ENCODE results near the gene QPCT. TPM values are rescaled to one million over a fixed set of nuclear protein-coding genes. Genes with fewer than 3 reads are reported as not detected.
"Not testable (repeated sequence)": the region's sequence is repeated elsewhere in the genome, so short reads cannot be mapped to it uniquely, and the experiment has no call there.

QPCT gene
- total RNA-seq, 1 experiment from 2014 or later: 0.90 TPM

DNA sequence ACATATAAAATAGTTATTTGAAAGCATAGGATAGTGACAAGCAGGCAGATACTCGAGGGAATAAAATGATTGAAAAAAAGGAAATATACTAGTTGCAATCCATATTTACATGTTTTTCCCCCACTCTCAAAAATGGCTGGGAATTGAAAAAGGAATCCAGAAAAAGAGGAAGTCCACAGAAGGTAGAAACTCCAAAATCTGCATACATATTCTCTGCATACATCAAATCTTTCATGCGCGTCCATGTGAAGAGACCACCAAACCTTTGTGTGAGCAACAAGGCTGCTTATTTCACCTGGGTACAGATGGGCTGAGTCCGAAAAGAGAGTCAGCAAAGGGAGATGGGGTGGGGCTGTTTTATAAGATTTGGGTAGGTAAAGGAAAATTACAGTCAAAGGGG is 36.4 kb downstream of the QPCT start:
- not testable (repeated sequence) for DNase-seq; H3K4me3 ChIP-seq (ENCODE audit: insufficient read depth, low read depth, low read length); H3K36me3 ChIP-seq (replicated peaks; ENCODE audit: control insufficient read depth, insufficient read depth, low read length); H3K27me3 ChIP-seq (ENCODE audit: control insufficient read depth, insufficient read depth, low read length)

DNA sequence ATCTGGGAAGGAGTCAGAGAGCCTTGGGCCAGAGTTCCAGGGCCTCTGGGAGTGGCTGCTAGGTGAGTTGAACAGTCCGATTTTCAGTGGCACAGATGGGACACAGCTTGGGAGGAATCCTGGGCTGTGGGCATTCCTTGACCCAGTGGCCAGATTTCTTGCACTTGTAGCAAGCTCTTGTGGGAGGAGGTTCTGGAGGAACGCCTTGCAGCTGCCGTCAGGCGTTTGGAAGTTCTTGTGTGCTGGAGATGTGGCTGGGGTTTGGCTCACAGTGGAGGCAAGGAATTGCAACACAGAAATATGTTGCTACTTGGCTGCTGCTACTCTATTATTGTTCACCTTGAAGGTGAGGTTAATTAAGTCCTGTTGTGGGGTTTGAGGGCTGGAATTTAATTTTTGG is 39.8 kb downstream of the QPCT start:
- not testable (repeated sequence) for DNase-seq; H3K4me3 ChIP-seq (ENCODE audit: insufficient read depth, low read depth, low read length); H3K27me3 ChIP-seq (ENCODE audit: control insufficient read depth, insufficient read depth, low read length); H3K36me3 ChIP-seq (replicated peaks; ENCODE audit: control insufficient read depth, insufficient read depth, low read length)

DNA sequence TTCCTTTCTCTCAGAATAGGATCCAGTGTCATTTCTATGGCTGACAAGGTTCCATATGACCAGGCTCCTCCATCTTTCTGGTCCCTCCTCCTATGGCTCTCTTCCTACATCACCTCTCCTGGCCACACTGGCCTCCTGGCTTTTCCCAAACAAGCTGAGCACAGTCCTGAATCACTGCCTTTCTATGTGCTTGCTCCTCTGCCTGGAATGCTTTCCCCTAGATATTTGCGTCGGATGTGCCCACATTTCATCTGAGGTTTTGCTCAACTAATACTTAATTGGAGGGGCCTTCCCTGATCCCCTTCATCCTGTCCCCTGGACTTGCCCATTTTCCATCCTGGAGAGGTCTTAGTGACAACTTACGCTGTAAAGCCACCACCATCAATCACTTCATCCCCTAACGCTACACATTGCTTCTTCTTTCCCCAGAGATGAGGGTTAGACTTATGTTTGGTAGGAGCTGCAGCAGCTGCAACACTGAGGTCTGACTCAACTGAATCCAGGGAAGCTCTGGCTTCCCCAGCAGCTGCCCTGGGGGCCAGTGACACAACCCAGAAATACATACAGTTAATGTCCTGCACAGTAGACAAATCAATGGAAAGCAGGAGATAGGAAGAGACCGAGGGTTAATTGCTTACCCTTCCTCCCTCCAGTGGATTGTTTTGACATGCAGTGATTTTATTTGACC is 42.9 kb downstream of the QPCT start:
- no peaks in the 10 kb centered on the region for H3K27me3 ChIP-seq (ENCODE audit: control insufficient read depth, insufficient read depth, low read length)
- DNase-seq: no peak
- H3K4me3 ChIP-seq (ENCODE audit: insufficient read depth, low read depth, low read length): no peak overlapping the region
- no peaks in the 10 kb centered on the region for H3K36me3 ChIP-seq (replicated peaks; ENCODE audit: control insufficient read depth, insufficient read depth, low read length)

DNA sequence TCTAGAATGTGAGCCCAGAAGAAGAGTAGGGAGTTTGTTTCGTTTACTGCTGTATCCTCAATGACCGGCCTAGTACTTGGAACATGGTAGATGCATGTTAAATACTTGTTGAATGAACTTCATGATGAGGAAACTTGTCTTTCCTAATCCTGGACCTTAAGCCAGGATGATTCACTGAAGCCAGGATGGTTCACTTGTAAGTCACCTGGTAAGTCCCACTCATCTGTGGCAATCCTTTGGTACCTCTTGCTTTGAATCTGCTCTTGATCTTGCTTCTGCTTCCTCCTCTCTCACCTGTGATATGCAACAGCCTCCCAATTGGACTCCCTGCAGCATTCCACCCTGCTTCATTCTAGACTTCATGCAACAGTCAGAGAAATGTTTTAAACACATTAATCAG is 43.6 kb downstream of the QPCT start:
- H3K27me3 ChIP-seq (ENCODE audit: control insufficient read depth, insufficient read depth, low read length): no peaks in the 10 kb centered on the region
- no peak overlapping the region for H3K4me3 ChIP-seq (ENCODE audit: insufficient read depth, low read depth, low read length)
- DNase-seq: no peak
- no peaks in the 10 kb centered on the region for H3K36me3 ChIP-seq (replicated peaks; ENCODE audit: control insufficient read depth, insufficient read depth, low read length)

DNA sequence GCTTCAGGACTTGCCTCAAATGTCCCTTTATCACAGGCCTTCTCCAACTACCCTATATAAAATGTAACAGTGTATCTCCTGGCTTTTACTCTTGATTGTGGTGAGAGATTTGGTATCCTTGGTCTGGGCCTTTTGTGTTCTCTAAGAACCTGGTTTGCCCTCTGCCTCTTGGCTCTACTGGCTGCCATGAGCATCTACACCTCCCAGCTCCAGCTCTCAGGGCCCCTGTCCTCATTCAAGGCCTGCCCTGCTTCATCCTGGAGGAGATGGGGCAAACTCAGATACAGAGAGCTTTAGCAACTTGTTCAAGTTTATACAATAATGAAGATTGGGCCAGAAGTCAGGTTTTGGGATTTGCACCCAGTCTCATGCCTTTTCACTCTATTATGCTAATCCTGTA is 45.0 kb downstream of the QPCT start:
- DNase-seq: no peak
- H3K36me3 ChIP-seq (replicated peaks; ENCODE audit: control insufficient read depth, insufficient read depth, low read length): no peaks in the 10 kb centered on the region
- H3K27me3 ChIP-seq (ENCODE audit: control insufficient read depth, insufficient read depth, low read length): no peaks in the 10 kb centered on the region
- no peak overlapping the region for H3K4me3 ChIP-seq (ENCODE audit: insufficient read depth, low read depth, low read length)

DNA sequence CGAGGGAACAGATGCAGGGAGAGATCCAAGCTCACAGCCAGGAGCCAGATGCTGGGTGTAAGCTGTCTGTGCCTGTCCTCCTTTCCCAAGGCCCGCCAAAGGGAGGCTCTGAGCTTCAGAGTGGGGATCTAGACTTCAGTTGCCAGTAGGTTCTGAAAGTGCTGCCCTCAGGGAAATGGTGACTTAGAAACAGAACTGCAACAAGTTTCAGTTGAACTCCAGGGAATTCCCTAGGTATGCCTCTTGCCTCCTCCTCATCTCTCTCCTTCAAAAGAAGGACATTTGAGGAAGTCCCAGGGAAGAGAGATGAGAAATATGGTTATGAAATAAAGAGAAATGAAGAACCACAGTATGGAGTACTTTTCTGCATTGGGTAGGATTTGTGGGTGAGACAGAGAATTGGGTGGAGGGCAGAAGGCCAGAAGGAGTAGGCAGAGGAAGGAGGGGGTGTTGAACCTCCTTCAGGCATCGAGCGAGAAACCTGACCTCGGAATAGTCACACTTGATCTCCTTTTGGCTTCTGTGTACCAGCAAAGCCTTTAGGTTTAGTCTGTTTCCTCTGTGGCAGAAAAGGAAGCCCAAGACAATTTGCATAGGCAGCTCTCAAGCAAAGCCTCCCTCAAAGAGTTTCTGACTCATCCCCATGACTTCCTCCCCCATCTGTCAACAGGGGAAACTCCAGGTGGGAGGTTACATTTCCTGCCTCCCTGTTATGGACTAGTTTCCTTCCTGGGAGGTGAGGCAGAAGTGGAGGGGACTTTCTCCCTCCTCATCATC is 45.7 kb downstream of the QPCT start:
- H3K4me3 ChIP-seq (ENCODE audit: insufficient read depth, low read depth, low read length): no peak overlapping the region
- DNase-seq: peak; percentile 47

DNA sequence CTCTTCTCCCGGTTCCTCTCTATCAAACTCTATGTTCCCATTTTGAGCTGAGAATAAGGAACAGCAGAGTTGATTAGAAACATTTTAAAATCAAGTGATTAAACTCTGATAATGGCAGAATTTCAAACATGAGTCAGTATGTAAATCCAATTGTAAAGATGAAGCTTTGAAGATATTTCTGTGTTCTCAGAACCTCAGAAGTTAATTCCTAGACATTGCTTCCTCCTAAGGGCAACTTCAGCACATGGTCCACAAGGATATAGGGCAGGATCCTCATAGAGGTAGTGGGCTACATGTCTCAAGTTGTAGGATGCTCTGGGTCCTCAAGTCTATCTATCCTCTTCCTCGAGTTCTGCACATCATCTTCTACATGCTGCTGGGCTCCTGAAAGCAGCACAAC is 46.3 kb downstream of the QPCT start:
- H3K27me3 ChIP-seq (ENCODE audit: control insufficient read depth, insufficient read depth, low read length): no peaks in the 10 kb centered on the region
- H3K36me3 ChIP-seq (replicated peaks; ENCODE audit: control insufficient read depth, insufficient read depth, low read length): no peaks in the 10 kb centered on the region
- H3K4me3 ChIP-seq (ENCODE audit: insufficient read depth, low read depth, low read length): no peak overlapping the region
- DNase-seq: no peak

More for the DNA sequence above, 45.7 kb downstream of the QPCT start:
- no peaks in the 10 kb centered on the region for H3K27me3 ChIP-seq (ENCODE audit: control insufficient read depth, insufficient read depth, low read length)
- no peaks in the 10 kb centered on the region for H3K36me3 ChIP-seq (replicated peaks; ENCODE audit: control insufficient read depth, insufficient read depth, low read length)

DNA sequence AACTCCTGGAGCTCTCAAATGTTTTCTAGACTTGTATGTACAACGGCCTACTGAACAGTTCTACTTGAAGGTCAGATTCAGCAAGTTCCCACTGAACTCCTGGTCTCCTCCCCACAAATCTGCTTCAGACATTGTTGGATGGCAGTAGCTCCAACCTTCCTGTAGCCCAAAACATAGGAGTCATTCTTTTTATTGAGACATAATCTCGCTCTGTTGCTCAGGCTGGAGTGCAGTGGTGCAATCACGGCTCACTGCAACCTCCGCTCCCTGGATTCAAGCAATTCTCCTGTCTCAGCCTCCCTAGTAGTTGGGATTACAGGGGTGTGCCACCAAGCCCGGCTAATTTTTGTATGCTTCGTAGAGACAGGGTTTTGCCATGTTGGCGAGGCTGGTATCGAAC is 47.3 kb downstream of the QPCT start:
- no peak for DNase-seq
- H3K27me3 ChIP-seq (ENCODE audit: control insufficient read depth, insufficient read depth, low read length): no peaks in the 10 kb centered on the region

DNA sequence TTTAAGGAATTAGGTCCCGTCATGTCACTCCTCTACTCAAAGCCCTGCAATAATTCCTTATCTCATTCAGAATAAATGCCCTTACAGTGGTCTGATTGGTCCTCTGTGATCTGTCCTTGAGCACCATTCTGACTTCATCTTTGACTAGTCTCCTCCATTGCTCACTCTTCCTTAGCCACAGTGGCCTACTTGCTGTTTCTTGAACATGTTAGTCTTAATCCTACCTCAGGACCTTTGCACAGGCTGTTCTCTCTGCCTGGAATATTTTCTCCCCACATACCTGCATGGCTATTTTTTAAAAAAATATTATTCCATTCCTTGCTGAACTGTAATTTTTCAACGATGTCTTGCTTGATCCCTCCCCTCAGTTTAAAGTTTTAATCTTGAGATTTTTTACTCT is 48.0 kb downstream of the QPCT start:
- Histone ChIP-seq H3K27me3 (ENCODE audit: control insufficient read depth, insufficient read depth, low read length) (no peaks in the 10 kb centered on the region), H3K36me3 (replicated peaks; ENCODE audit: control insufficient read depth, insufficient read depth, low read length) (no peaks in the 10 kb centered on the region), H3K4me3 (ENCODE audit: insufficient read depth, low read depth, low read length) (no peak overlapping the region)
- DNase-seq: no peak

More for the DNA sequence above, 47.3 kb downstream of the QPCT start:
- Histone ChIP-seq H3K36me3 (replicated peaks; ENCODE audit: control insufficient read depth, insufficient read depth, low read length) (no peaks in the 10 kb centered on the region), H3K4me3 (ENCODE audit: insufficient read depth, low read depth, low read length) (no peak overlapping the region)

DNA sequence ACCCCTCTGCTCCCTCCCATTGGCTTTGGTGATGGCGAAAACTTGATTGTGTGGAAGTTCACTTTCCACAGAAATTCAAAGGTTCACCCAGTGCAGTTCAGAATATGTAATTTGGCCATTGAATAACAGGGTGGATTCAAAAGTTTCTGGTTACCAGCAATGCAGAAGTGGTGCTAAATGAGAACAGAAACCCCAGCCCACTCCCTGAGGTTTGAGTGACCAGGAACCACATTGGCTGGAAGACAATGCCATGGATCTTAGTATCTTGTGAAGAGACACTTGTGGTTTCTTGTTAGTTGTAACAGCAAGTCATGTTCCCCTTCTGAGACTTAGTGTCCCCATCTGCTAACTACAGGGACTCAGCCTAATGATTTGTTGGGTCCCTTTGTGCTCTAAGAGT is 49.8 kb downstream of the QPCT start:
- Histone ChIP-seq H3K27me3 (ENCODE audit: control insufficient read depth, insufficient read depth, low read length) (no peaks in the 10 kb centered on the region), H3K4me3 (ENCODE audit: insufficient read depth, low read depth, low read length) (no peak overlapping the region), H3K36me3 (replicated peaks; ENCODE audit: control insufficient read depth, insufficient read depth, low read length) (no peaks in the 10 kb centered on the region)
- DNase-seq: no peak

DNA sequence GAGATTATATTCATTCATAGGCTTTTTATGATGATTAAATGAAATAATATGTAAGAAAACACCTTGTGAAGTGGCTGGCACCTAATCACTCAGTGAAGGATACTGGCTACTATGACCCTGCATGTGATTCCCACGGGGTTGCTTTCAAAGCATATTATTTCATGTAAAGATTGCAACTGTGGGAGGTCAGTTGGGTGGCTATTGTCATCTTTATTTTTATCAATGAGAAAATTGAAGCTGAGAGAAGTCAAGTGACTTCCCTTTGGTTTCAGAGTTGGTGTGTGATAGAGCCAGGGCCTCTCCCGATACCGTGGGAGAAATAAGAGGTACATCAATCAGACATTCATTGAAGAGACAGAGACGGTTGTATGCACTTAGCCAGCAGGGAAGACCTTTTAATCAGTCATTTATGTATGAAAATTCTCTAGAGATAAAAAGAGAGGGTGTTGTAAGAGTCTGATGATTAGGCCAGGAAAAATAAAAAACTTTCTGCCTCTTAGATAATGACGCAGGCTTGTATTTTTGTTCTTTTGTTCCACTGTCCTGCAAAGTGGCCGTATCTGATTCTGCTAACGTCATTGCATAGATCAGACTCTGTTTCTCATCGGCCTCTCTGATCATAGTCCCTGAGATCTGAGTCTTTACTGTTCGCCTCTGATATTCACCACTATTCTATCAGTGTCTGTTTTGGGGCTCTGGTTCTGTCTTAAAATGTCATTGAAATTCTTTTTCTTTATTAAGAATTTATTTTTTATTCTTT is 50.5 kb downstream of the QPCT start:
- H3K36me3 ChIP-seq (replicated peaks; ENCODE audit: control insufficient read depth, insufficient read depth, low read length): no peaks in the 10 kb centered on the region
- DNase-seq: no peak
- no peaks in the 10 kb centered on the region for H3K27me3 ChIP-seq (ENCODE audit: control insufficient read depth, insufficient read depth, low read length)
- no peak overlapping the region for H3K4me3 ChIP-seq (ENCODE audit: insufficient read depth, low read depth, low read length)

DNA sequence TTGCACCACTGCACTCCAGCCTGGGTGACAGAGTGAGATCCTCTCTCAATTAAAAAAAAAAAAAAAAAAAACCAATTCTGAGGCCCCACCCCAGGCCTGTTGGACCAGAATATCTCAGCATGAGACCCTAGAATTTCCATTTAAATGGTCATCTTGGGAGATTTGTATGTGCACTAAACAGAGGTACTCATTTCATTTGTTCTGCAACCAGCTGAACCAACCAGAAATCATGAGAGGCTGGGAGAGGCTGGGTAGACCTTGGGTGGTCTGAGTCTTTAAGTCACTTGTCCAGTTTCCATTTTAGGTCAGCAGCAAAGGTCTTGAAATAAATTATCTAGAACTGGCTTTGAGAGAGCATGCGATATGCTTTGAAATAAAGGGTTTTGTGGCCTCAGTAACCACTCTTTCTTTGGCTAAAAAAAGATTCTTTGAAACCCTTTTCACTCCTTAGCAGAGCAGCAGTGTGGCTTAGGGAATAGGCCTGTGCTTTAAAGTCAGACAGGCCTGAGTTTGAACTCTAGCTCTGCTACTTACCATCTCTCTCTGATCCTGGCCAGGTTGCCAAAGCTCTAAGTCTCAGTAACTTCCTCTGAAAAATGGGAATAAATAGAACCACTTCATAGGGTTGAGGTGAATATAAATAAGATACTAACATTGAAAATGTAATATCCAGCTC is 52.6 kb downstream of the QPCT start:
- H3K27me3 ChIP-seq (ENCODE audit: control insufficient read depth, insufficient read depth, low read length): no peaks in the 10 kb centered on the region
- no peak for DNase-seq
- H3K4me3 ChIP-seq (ENCODE audit: insufficient read depth, low read depth, low read length): no peak overlapping the region
- H3K36me3 ChIP-seq (replicated peaks; ENCODE audit: control insufficient read depth, insufficient read depth, low read length): no peaks in the 10 kb centered on the region

DNA sequence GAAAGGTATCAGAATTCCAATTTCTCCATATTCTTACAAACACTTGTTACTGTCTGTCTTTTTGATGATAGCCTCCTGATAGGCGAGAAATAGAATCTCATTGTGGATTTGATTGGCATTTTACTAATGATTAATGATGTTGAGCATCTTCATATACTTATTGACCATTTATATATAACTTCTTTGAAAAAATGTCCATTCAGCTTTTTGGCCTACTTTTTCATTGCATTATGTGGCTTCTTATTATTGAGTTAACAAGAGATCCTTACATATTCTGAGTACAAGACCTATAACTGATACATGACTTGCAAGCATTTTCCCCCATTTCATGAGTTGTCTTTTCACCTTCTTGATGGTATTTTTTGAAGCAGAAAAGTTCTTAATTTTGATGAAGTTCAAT is 54.6 kb downstream of the QPCT start:
- no peaks in the 10 kb centered on the region for H3K27me3 ChIP-seq (ENCODE audit: control insufficient read depth, insufficient read depth, low read length)
- no peaks in the 10 kb centered on the region for H3K36me3 ChIP-seq (replicated peaks; ENCODE audit: control insufficient read depth, insufficient read depth, low read length)
- DNase-seq: no peak
- no peak overlapping the region for H3K4me3 ChIP-seq (ENCODE audit: insufficient read depth, low read depth, low read length)

DNA sequence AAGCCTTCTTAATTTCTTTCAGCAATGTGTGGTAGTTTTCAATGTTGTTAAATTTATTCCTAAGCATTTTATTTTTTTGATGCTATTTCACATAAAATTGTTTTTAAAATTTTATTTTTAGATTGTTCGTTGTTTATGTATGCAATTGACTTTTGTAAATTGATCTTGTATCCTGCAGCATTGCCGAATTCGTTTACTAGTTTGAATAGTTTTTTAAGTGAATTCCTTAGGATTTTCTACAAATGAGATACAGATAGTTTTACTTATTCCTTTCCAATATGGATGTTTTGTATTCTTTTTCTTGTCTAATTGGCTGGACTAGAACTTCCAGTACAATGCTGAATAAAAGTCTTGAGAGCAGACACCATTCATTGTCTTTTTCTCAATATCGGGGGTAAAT is 55.6 kb downstream of the QPCT start:
- no peak for DNase-seq
- Histone ChIP-seq H3K36me3 (replicated peaks; ENCODE audit: control insufficient read depth, insufficient read depth, low read length) (no peaks in the 10 kb centered on the region), H3K27me3 (ENCODE audit: control insufficient read depth, insufficient read depth, low read length) (no peaks in the 10 kb centered on the region), H3K4me3 (ENCODE audit: insufficient read depth, low read depth, low read length) (no peak overlapping the region)
